Endothelial cell of umbilical vein (primary cell): ENCODE results near the gene FERMT2. TPM values are rescaled to one million over a fixed set of nuclear protein-coding genes. Genes with fewer than 3 reads are reported as not detected.

Source experiments
- BruUV-seq: library from RNA; stranded (reverse); fragments of 400-500 nt; replicated peaks from 2 replicates; lab custom pipeline; 2021; lab: Mats Ljungman, UMichigan
- CTCF ChIA-PET: fragments of 300-600, 350-600 bp; sonication (Branson Sonifier 250); formaldehyde crosslinking; loops from one replicate; lab custom pipeline; 2021; ENCODE audit warnings: antibody characterized with exemption, inconsistent platforms; lab: Charles Lee
- POLR2A ChIA-PET: fragments of 300-600, 350-600 bp; sonication (Branson Sonifier 250); formaldehyde crosslinking; loops from one replicate; lab custom pipeline; 2021; ENCODE audit warnings: antibody characterized with exemption, inconsistent platforms; lab: Charles Lee
- DNase-seq: peaks from one replicate; pipeline ENCODE4 v3.0.0-alpha.2; 2011; ENCODE audit warnings: low read depth, low spot score
- FAIRE-seq: peaks from 2 replicates; lab custom pipeline; 2011; peaks lifted over from hg19 to GRCh38; lab: Jason Lieb, UNC
- H2AFZ ChIP-seq: 2 replicates; pipeline ENCODE4 v1.6.0; 2012; ENCODE audit warnings: low read depth, low read length, control low read depth, inconsistent platforms
- H3K27ac ChIP-seq: 2 replicates; pipeline ENCODE4 v1.5.1; 2011; ENCODE audit warnings: low read depth, mild to moderate bottlenecking, control low read depth, low read length, moderate library complexity; ENCODE audit not compliant: insufficient read depth
- H3K27me3 ChIP-seq, 2 experiments: 2 replicates each; pipeline versions ENCODE4 v1.6.0 to v1.6.1; 2011; ENCODE audit warnings: low read length in 2 of 2, mixed read lengths in 1 of 2; ENCODE audit not compliant: control insufficient read depth in 2 of 2, insufficient read depth in 2 of 2
- H3K36me3 ChIP-seq, 2 experiments: 2 replicates in 1 of 2; 3 replicates in 1 of 2; pipeline ENCODE4 v1.5.1; 2011; ENCODE audit warnings: low read length in 2 of 2, mild to moderate bottlenecking in 1 of 2, moderate library complexity in 1 of 2; ENCODE audit not compliant: control insufficient read depth in 2 of 2, insufficient read depth in 2 of 2; ENCODE audit errors: extremely low read depth in 1 of 2
- H3K4me1 ChIP-seq: 3 replicates; pipeline ENCODE4 v1.5.1; 2011; ENCODE audit warnings: mild to moderate bottlenecking, low read length; ENCODE audit not compliant: control insufficient read depth, insufficient read depth; ENCODE audit errors: extremely low read depth
- H3K4me2 ChIP-seq: 2 replicates; pipeline ENCODE4 v1.6.1; 2011; ENCODE audit warnings: low read length, control low read depth, mixed read lengths; ENCODE audit not compliant: insufficient read depth
- H3K4me3 ChIP-seq, 3 experiments: fragments of 200-600 bp in 1 of 3; sonication (generic), shearing (Covaris generic) in 1 of 3; replicated peaks in 1 of 3; 2 replicates each; pipeline ENCODE4 v1.5.1; 2011 to 2016; ENCODE audit warnings: control low read depth in 3 of 3, low read length in 3 of 3, mild to moderate bottlenecking in 2 of 3, inconsistent platforms in 1 of 3, low read depth in 1 of 3, moderate library complexity in 1 of 3; ENCODE audit not compliant: insufficient read depth in 1 of 3
- H3K79me2 ChIP-seq: 2 replicates; pipeline ENCODE4 v1.6.0; 2012; ENCODE audit warnings: low read length, inconsistent platforms; ENCODE audit not compliant: control insufficient read depth, insufficient read depth
- H3K9ac ChIP-seq: replicated peaks from 2 replicates; pipeline ENCODE3; 2011; ENCODE audit warnings: low read length, control low read depth; ENCODE audit not compliant: insufficient read depth; ENCODE audit errors: extremely low read depth
- H3K9me1 ChIP-seq: replicated peaks from 3 replicates; pipeline ENCODE4 v1.6.0; 2011; ENCODE audit warnings: mild to moderate bottlenecking, low read length; ENCODE audit not compliant: control insufficient read depth, insufficient read depth; ENCODE audit errors: extremely low read depth
- H3K9me3 ChIP-seq: replicated peaks from 2 replicates; pipeline ENCODE4 v1.5.1; 2012; ENCODE audit warnings: low read length, inconsistent platforms; ENCODE audit not compliant: control insufficient read depth, insufficient read depth
- H4K20me1 ChIP-seq: replicated peaks from 2 replicates; pipeline ENCODE3; 2011; ENCODE audit warnings: mild to moderate bottlenecking, low read length; ENCODE audit not compliant: control insufficient read depth, insufficient read depth; ENCODE audit errors: extremely low read depth
- CTCF ChIP-seq, 2 donors: IDR thresholded peaks; 1 replicate in 1 of 2; 2 replicates in 1 of 2; pipeline ENCODE4 v1.5.1; 2011; ENCODE audit warnings: low read length in 2 of 2, mild to moderate bottlenecking in 2 of 2, moderate library complexity in 2 of 2, control low read depth in 1 of 2, inconsistent platforms in 1 of 2, low read depth in 1 of 2; ENCODE audit not compliant: insufficient read depth in 1 of 2; ENCODE audit errors: extremely low read depth in 1 of 2
- EZH2 ChIP-seq: IDR thresholded peaks from 2 replicates; pipeline ENCODE4 v1.6.1; 2012; ENCODE audit warnings: borderline replicate concordance, low read depth, mild to moderate bottlenecking, moderate library complexity, low read length, inconsistent platforms; ENCODE audit not compliant: severe bottlenecking
- FOS ChIP-seq: IDR thresholded peaks from 2 replicates; pipeline ENCODE4 v1.6.1; 2011; ENCODE audit warnings: mild to moderate bottlenecking, low read length, moderate library complexity, borderline replicate concordance; ENCODE audit not compliant: insufficient read depth
- GATA2 ChIP-seq: IDR thresholded peaks from 2 replicates; pipeline ENCODE4 v1.7.0; 2011; ENCODE audit warnings: low read depth, mild to moderate bottlenecking, moderate library complexity, mixed read lengths, low read length; ENCODE audit not compliant: insufficient read length, insufficient read depth
- JUN ChIP-seq: IDR thresholded peaks from 2 replicates; pipeline ENCODE4 v1.6.1; 2011; ENCODE audit warnings: borderline replicate concordance, low read depth; ENCODE audit not compliant: insufficient read length, insufficient read depth
- MAX ChIP-seq: IDR thresholded peaks from 2 replicates; pipeline ENCODE4 v1.6.1; 2011; ENCODE audit not compliant: insufficient read depth, insufficient read length
- MYC ChIP-seq: IDR thresholded peaks from one replicate; pipeline ENCODE4 v1.6.1; 2011; ENCODE audit warnings: mild to moderate bottlenecking, low read depth, low read length
- POLR2A ChIP-seq: IDR thresholded peaks from 2 replicates; pipeline ENCODE4 v1.6.1; 2012; ENCODE audit warnings: low read depth, mild to moderate bottlenecking, control low read depth, low read length
- POLR2AphosphoS5 ChIP-seq: IDR thresholded peaks from 2 replicates; pipeline ENCODE4 v1.6.1; 2012; ENCODE audit warnings: low read depth, mild to moderate bottlenecking, control low read depth, low read length, moderate library complexity; ENCODE audit not compliant: insufficient read depth
- dilution Hi-C: fragments of 300-500 bp; cut with MboI; formaldehyde crosslinking; loops from one replicate; pipeline ENCODE4 v1.15.0; 2019; ENCODE audit warnings: low sequenced_read_pairs; ENCODE audit not compliant: extremely low pct_ligation_motif_present
- intact Hi-C: fragments of 100-400 bp; cut with micrococcal nuclease; formaldehyde crosslinking; loops from one replicate; pipeline ENCODE4 v1.10.0; 2022
- polyA plus RNA-seq, 4 experiments: library from polyadenylated mRNA; depleted of rRNA in 3 of 4; stranded (reverse) in 3 of 4; unstranded in 1 of 4; fragments of >200 nt; gene quantifications; 2 replicates each; pipeline versions ENCODE4 v1.2.1 to v1.2.3, GENCODE V29; 2011 to 2012; ENCODE audit warnings: missing spikeins in 1 of 4
- total RNA-seq: library from RNA; stranded (reverse); gene quantifications from 2 replicates; pipeline ENCODE4 v1.2.3, GENCODE V29; 2021

The FERMT2 gene
- total and polyA plus RNA-seq, 2 donors (not counting 3 experiments of a cell fraction or from before 2014, with no cell fraction given) = 58.7 to 108 TPM

- Histone ChIP-seq H3K4me3 (no peak overlapping the region), H3K79me2 (no peaks in the 10 kb centered on the region), H2AFZ (no peak overlapping the region), H4K20me1 (no peaks in the 10 kb centered on the region), H3K9me1 (no peaks in the 10 kb centered on the region), H3K36me3 (peaks cover 6 to 26% of the 10 kb centered on the region in 2 experiments), H3K4me1 (peaks cover 2% of the 10 kb centered on the region), H3K4me2 (no peak overlapping the region), H3K27me3 (no peaks in the 10 kb centered on the region), H3K9me3 (no peaks in the 10 kb centered on the region), H3K27ac (no peak overlapping the region), H3K9ac (no peak overlapping the region)
- dilution Hi-C loops = no loop called here
- ChIA-PET CTCF (interaction anchor here (0.6 to 1.1 kb wide), 3 partner anchors 10 to 26 kb away, joined by 3 to 4 read pairs (median 3); no protein-coding TSS in a partner anchor), POLR2A (no interaction called here)
- no peak for FAIRE-seq
- DNase-seq = no peak
- intact Hi-C loops = no loop called here
- no TSS peak for BruUV-seq
- no peak for TF ChIP-seq MYC
- TF ChIP-seq POLR2A = no peak
- no peak for TF ChIP-seq FOS
- no peak for TF ChIP-seq EZH2
- TF ChIP-seq CTCF (IDR thresholded peaks at IDR 0.05; ENCODE audit: extremely low read depth in 1 of 2, insufficient read depth in 1 of 2, low read depth in 1 of 2, low read length in 2 of 2) = no peak
- TF ChIP-seq MAX = no peak
Observed at GRCh38 chr14:52860209-52860608, 90.6 kb downstream of the FERMT2 start.

- Histone ChIP-seq H3K9ac (no peak overlapping the region), H3K9me1 (no peaks in the 10 kb centered on the region), H2AFZ (no peak overlapping the region), H4K20me1 (no peaks in the 10 kb centered on the region), H3K36me3 (peaks cover 4 to 15% of the 10 kb centered on the region in 2 experiments), H3K27me3 (no peaks in the 10 kb centered on the region), H3K4me3 (no peak overlapping the region), H3K9me3 (no peaks in the 10 kb centered on the region), H3K79me2 (no peaks in the 10 kb centered on the region), H3K27ac (no peak overlapping the region), H3K4me2 (no peak overlapping the region), H3K4me1 (peaks cover 9% of the 10 kb centered on the region)
- TF ChIP-seq CTCF (IDR thresholded peaks at IDR 0.05; ENCODE audit: extremely low read depth in 1 of 2, insufficient read depth in 1 of 2, low read depth in 1 of 2, low read length in 2 of 2) (no peak), MYC (no peak), EZH2 (no peak), MAX (no peak), FOS (no peak), GATA2 (no peak), POLR2AphosphoS5 (no peak), JUN (no peak), POLR2A (no peak)
- FAIRE-seq (no peak), DNase-seq (no peak)
- BruUV-seq = no TSS peak
- dilution Hi-C loops (no loop called here), intact Hi-C loops (no loop called here)
- POLR2A ChIA-PET = interaction anchor here (0.7 kb wide), 1 partner anchor 50 kb away, joined by 6 read pairs; no protein-coding TSS in a partner anchor
- CTCF ChIA-PET = interaction anchor here (0.8 kb wide), 1 partner anchor 31 kb away, joined by 3 read pairs; no protein-coding TSS in a partner anchor
Observed at GRCh38 chr14:52856139-52856538, 94.7 kb downstream of the FERMT2 start.
